Effector memory CD4-positive, alpha-beta T cell (primary cell): ENCODE results near the gene ALPK1.
"Not testable (repeated sequence)": the region's sequence is repeated elsewhere in the genome, so short reads cannot be mapped to it uniquely, and the experiment has no call there.

Experiments used
- DNase-seq, 3 donors: peaks; one replicate each; pipeline ENCODE4 v3.0.0-alpha.2; 2020
- H3K27ac ChIP-seq: 2 replicates; pipeline ENCODE4 v1.7.0; 2013; ENCODE audit warnings: mild to moderate bottlenecking, low read length, moderate library complexity; ENCODE audit not compliant: insufficient read depth, poor library complexity, severe bottlenecking
- H3K27me3 ChIP-seq: replicated peaks from 2 replicates; pipeline ENCODE4 v1.7.0; 2013; ENCODE audit warnings: mild to moderate bottlenecking, low read length; ENCODE audit not compliant: insufficient read depth, control insufficient read depth, poor library complexity, severe bottlenecking
- H3K36me3 ChIP-seq: 2 replicates; pipeline ENCODE4 v1.7.0; 2013; ENCODE audit warnings: mild to moderate bottlenecking, low read length, moderate library complexity; ENCODE audit not compliant: control insufficient read depth, insufficient read depth
- H3K4me1 ChIP-seq: 2 replicates; pipeline ENCODE4 v1.7.0; 2013; ENCODE audit warnings: low read length, mild to moderate bottlenecking; ENCODE audit not compliant: control insufficient read depth, insufficient read depth, poor library complexity, severe bottlenecking
- H3K4me3 ChIP-seq: 2 replicates; pipeline ENCODE4 v1.7.0; 2013; ENCODE audit warnings: low read length, low read depth, mild to moderate bottlenecking; ENCODE audit not compliant: insufficient read depth, poor library complexity, severe bottlenecking
- H3K9me3 ChIP-seq: 2 replicates; pipeline ENCODE4 v1.7.0; 2013; ENCODE audit warnings: mild to moderate bottlenecking, low read length, moderate library complexity; ENCODE audit not compliant: control insufficient read depth

The ALPK1 gene

DNA sequence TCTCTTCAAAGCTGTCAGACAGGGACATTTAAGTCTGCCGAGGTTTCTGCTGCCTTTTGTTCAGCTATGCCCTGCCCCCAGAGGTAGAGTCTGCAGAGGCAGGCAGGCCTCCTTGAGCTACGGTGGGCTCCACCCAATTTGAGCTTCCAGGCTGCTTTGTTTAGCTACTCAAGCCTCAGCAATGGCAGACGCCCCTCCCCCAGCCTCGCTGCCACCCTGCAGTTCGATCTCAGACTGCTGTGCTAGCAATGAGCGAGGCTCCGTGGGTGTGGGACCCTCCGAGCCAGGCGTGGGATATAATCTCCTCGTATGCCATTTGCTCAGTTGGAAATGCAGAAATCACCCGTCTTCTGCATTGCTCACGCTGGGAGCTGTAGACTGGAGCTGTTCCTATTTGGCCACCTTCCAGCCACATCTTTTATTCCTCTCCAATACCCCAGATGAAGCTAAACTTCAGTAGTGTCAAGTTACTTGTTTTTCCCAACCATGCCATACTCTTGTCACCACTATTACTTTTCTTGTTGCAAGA, 12.2 kb downstream of the ALPK1 start:
- H3K27me3 ChIP-seq, H3K9me3 ChIP-seq, H3K36me3 ChIP-seq, H3K27ac ChIP-seq, DNase-seq, H3K4me3 ChIP-seq, H3K4me1 ChIP-seq: not testable (repeated sequence)

DNA sequence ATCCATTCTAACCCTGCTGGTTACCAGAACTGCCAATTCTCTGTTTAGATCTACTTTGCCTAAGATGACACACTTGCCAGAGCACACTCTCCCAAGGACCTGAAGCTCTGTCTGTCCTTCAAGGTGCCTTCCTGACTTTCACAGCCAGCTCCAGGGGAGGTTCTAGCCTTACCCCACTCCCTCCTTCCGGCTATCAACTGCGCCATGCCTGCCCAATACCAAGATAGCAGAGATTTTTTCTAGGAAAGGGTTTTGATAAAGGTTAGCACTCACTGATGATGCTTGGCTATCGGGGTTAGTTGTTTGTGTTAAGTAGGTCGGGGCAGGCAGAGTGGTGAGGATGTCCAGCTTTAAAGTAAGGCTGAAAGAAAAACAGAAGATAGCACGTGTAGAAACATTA, 14.3 kb downstream of the ALPK1 start:
- no peak overlapping the region for H3K4me3 ChIP-seq

DNA sequence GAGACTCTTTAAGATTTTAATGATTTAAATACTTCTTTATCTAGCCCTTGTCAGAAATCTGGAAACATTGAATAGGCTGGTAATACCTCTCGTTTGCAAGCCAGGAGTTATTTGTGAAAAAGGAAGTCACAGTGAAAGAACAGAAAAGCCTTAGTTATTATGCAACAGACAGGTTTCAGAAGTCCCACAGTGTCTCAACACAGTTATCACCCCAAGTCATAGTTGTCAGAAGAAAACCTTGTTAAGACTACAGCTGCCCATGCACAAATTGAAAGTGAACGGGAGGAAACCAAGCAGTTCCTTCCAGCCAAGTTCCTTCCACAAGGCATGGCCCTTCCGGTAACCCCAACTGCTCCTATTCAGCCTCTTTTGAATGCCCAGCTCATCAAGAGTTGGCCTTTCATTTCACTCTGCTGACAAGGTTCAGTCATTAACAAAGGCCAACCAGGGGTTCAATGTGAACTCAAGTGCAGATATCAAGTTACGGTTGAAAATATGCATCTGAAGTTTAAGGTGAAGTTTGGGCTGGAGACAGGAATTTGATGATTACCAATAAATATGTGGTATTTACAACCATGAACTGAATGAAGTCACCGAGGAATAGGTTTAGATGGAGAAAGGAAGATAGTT, 15.6 kb downstream of the ALPK1 start:
- DNase-seq = no peak
- Histone ChIP-seq H3K4me3 (no peak overlapping the region), H3K36me3 (no peaks in the 10 kb centered on the region), H3K27me3 (no peaks in the 10 kb centered on the region), H3K9me3 (no peaks in the 10 kb centered on the region), H3K4me1 (no peaks in the 10 kb centered on the region), H3K27ac (no peak overlapping the region)

More for the DNA sequence above, 14.3 kb downstream of the ALPK1 start:
- H3K9me3 ChIP-seq = no peaks in the 10 kb centered on the region
- no peaks in the 10 kb centered on the region for H3K36me3 ChIP-seq
- H3K4me1 ChIP-seq = no peaks in the 10 kb centered on the region
- H3K27ac ChIP-seq = no peak overlapping the region
- H3K27me3 ChIP-seq = no peaks in the 10 kb centered on the region
- no peak for DNase-seq

DNA sequence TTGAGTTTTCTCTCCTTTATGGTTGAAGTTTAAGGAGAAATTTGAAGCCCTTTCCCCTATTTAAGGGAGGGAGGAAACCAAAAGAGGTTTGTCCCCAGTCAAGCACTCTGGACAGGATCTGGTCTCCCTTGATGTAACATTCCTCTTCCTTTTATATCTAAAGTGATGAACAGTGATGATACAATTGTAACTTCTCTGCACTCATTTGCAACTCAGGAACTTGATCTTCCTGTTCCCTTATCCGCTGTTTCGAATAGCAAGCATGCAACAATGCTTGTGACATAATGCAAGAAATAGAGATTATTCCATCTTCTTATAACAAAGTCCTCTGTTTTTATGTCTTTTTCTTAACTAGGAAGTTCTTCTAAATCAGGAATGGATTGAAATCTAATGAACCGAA, 18.3 kb downstream of the ALPK1 start:
- Histone ChIP-seq H3K4me3 (no peak overlapping the region), H3K9me3 (no peaks in the 10 kb centered on the region), H3K4me1 (no peaks in the 10 kb centered on the region), H3K27me3 (no peaks in the 10 kb centered on the region), H3K27ac (no peak overlapping the region), H3K36me3 (no peaks in the 10 kb centered on the region)
- DNase-seq = no peak

DNA sequence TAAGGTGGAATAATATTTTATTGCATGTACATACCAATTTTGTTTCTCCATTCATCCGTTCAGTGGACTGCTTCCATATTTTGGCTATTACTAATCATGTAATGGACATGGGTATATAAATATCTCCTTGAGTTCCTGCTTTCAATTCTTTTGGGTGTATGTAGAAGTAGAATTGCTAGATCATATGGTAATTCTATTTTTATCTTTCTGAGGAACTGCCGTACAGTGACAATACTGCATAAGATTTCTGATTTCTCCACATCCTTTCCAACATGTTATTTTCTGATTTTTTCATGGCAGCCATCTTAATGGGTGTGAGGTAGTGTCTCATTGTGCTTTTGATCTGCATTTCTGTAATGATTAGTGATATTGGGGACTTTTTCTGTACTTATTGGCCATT, 19.2 kb downstream of the ALPK1 start:
- Histone ChIP-seq H3K27ac (no peak overlapping the region), H3K36me3 (no peaks in the 10 kb centered on the region), H3K4me3 (no peak overlapping the region), H3K27me3 (no peaks in the 10 kb centered on the region), H3K4me1 (no peaks in the 10 kb centered on the region), H3K9me3 (no peaks in the 10 kb centered on the region)
- DNase-seq = no peak

DNA sequence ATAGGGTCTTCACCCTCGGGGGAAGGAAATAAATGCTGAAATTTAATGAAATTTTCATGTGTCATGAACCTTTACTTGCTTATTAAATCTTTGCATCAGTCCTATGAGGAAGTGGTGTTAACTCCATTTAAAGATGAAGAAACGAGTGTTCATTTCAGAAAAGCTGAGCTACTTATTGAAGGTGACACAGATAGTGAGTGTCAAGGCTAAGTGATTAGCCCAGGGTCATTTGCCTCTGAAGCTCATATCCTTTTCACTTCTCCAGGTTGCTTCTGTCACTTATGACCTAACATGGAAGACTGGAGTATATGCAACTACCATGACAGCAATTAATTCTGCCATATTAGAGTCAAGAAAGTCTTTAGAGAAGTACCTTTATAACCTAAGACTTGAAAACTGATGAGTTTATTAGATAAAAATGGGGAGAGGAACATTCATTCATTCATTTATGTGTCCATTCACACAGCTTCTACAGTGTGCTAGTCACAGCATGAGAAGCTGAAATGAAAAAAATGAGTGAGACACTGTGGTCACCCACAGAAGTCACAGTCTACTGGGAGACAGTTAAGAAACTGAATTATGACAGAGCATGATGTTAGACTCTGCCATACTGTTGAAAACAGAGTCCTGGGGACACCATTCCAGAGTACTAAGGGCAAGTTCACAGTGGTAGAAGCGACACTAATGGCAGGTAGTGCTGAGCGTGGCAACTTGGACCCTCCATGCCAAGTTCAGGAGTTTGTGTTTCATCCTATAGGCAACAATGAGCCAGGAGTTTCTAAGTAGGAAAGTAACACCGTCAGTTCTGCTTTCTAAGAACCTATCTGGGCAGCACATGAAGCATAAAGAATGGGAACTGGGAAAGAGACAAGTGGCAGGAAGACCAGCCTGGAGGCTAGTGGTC, 21.3 kb downstream of the ALPK1 start:
- no peak overlapping the region for H3K4me3 ChIP-seq
- peaks cover 6% of the 10 kb centered on the region for H3K4me1 ChIP-seq
- H3K9me3 ChIP-seq = no peaks in the 10 kb centered on the region
- no peaks in the 10 kb centered on the region for H3K36me3 ChIP-seq
- no peak overlapping the region for H3K27ac ChIP-seq
- H3K27me3 ChIP-seq = no peaks in the 10 kb centered on the region
- no peak for DNase-seq

DNA sequence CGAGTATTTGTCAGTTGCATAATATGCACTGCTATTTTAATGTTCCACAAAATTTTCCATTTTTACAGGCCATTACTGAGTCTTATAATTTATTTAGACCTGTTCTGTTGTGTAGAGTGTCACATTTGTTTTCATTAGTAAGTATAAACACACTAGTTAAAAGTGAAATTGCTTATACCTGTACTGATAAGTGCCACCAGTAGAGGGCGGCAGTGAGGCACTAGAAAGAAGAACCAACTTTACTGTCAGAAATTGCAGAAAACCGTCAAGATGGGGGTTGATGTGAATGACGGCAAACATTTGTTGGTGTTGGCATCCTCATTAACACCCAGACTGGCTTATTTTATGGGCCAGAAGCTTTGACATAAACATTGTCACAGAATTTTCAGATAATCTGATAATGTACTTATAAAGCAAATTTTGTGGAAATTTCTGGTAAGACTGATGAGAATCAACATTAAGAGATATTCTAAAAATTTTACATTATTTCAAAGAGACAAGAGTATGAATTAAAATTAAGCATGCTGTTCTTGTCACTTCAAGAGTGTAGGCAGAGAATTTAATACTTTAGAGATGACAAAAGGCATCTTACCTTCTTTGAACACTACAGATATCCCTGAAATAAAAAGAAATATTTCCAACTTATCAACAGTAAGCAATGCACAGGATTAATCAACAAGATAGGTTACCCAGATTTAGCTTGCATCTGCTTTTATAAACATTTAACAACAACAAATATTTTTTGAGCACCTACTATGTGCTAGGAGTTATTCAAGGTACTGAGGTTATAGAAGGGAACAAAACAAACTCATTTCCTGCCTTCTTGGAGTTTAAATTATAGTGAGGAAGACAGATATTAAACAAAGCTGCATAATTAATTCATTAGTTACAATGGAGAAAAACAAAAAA, 24.9 kb downstream of the ALPK1 start:
- H3K36me3 ChIP-seq = no peaks in the 10 kb centered on the region
- DNase-seq = peak; percentile 36 to 69 (median 47)
- H3K4me3 ChIP-seq = peak overlapping the region; percentile 35
- no peak overlapping the region for H3K27ac ChIP-seq
- H3K4me1 ChIP-seq = peaks cover 6% of the 10 kb centered on the region
- no peaks in the 10 kb centered on the region for H3K27me3 ChIP-seq
- H3K9me3 ChIP-seq = no peaks in the 10 kb centered on the region

DNA sequence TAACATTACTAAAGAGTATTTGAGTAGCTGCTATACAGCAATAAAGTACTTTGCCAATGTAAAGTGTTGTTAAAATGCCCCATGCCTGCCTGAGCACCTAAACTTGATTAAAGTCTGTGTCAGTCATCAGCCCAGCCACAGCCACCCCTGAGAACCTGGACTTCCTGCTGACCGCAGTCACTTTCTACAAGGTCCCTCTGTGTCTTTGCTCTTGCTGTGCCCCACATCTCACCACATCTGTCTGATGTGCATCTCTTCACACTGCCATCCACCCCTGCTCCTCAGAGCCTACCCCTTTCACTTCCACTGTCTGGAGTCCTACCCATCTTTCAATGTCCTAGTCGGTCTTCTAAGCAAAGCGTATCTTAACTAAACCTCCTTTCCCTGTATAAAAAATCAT, 25.7 kb downstream of the ALPK1 start:
- no peak for DNase-seq
- peaks cover 6% of the 10 kb centered on the region for H3K4me1 ChIP-seq
- no peaks in the 10 kb centered on the region for H3K27me3 ChIP-seq
- H3K9me3 ChIP-seq = no peaks in the 10 kb centered on the region
- H3K4me3 ChIP-seq = no peak overlapping the region
- H3K36me3 ChIP-seq = no peaks in the 10 kb centered on the region
- no peak overlapping the region for H3K27ac ChIP-seq

DNA sequence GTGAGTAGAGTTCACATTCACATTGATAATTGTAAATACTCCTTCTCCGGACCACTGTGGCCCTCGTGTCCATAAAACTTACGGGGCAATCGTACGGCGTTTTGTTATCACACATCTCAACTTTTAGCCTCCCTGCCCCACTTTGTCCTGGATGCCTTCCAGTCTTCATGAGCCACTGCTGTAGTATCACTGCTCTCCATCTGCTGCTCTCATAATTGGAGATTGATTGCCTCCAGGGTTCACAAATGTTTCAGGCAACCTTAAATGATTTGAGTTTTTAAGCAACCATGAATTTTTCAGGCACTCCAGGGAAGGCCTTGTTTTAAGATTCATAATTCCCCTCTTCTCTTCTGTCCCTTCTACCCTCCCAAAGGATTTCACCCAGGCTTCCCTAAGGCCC, 28.4 kb downstream of the ALPK1 start:
- Histone ChIP-seq H3K27me3 (no peaks in the 10 kb centered on the region), H3K4me3 (no peak overlapping the region), H3K36me3 (no peaks in the 10 kb centered on the region), H3K9me3 (no peaks in the 10 kb centered on the region), H3K27ac (no peak overlapping the region), H3K4me1 (peaks cover 6% of the 10 kb centered on the region)
- no peak for DNase-seq
